Ishikawa (cell line): ENCODE data around the gene SPTSSA.

Experiments
- CEBPB ChIP-seq: IDR thresholded peaks from 2 replicates; pipeline ENCODE4 v1.6.1; 2012
- CREB1 ChIP-seq: IDR thresholded peaks from 2 replicates; pipeline ENCODE4 v1.6.1; 2012; ENCODE audit warnings: low read depth
- EGR1 ChIP-seq: IDR thresholded peaks from 2 replicates; pipeline ENCODE4 v1.6.1; 2012
- EP300 ChIP-seq: IDR thresholded peaks from 2 replicates; pipeline ENCODE4 v1.6.1; 2012; ENCODE audit warnings: borderline replicate concordance
- FOXM1 ChIP-seq: IDR thresholded peaks from 2 replicates; pipeline ENCODE4 v1.6.1; 2012; ENCODE audit warnings: low read depth, borderline replicate concordance
- NFIC ChIP-seq: IDR thresholded peaks from 2 replicates; pipeline ENCODE4 v1.6.1; 2012
- RAD21 ChIP-seq: IDR thresholded peaks from 2 replicates; pipeline ENCODE4 v1.6.1; 2012; ENCODE audit warnings: low read depth
- TAF1 ChIP-seq: IDR thresholded peaks from 2 replicates; pipeline ENCODE4 v1.6.1; 2012; ENCODE audit warnings: low read depth, mild to moderate bottlenecking
- TCF12 ChIP-seq: IDR thresholded peaks from 2 replicates; pipeline ENCODE4 v1.6.1; 2012; ENCODE audit warnings: low read depth
- TEAD4 ChIP-seq: IDR thresholded peaks from 2 replicates; pipeline ENCODE4 v1.6.1; 2012
- YY1 ChIP-seq: IDR thresholded peaks from 2 replicates; pipeline ENCODE4 v1.6.1; 2012; ENCODE audit warnings: low read depth
- ZBTB7A ChIP-seq: IDR thresholded peaks from 2 replicates; pipeline ENCODE4 v1.6.1; 2012; ENCODE audit warnings: low read depth
- TF ChIP-seq, protein P1 (sequence below): IDR thresholded peaks from 2 replicates; pipeline ENCODE4 v1.6.1; 2012
- TF ChIP-seq, protein P2 (sequence below): IDR thresholded peaks from 2 replicates; pipeline ENCODE4 v1.6.1; 2012; ENCODE audit warnings: low read depth, mild to moderate bottlenecking
- TF ChIP-seq, protein P3 (sequence below): IDR thresholded peaks from 2 replicates; pipeline ENCODE4 v1.6.1; 2012

Gene SPTSSA

DNA sequence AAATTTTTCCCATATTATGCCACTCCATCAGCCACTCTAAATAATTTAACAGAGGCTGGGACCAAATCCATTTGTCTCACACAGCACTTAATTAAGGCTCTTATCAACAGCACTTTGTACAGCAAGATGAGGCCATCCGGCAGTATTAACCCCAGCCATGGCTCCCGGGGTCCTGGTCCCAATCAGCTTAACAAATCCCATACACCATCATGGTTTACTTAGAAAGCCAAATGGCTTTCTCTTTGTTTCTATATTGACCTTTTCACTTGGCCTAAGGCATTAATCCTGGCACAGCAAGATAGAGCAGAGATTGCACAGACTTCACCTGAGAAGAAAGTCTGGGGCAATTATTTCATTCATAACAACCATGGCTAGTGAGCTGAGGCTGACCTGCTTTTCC is 38.6 kb downstream of the SPTSSA start:
- TF ChIP-seq, protein P1, sequence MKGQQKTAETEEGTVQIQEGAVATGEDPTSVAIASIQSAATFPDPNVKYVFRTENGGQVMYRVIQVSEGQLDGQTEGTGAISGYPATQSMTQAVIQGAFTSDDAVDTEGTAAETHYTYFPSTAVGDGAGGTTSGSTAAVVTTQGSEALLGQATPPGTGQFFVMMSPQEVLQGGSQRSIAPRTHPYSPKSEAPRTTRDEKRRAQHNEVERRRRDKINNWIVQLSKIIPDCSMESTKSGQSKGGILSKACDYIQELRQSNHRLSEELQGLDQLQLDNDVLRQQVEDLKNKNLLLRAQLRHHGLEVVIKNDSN: no peak

DNA sequence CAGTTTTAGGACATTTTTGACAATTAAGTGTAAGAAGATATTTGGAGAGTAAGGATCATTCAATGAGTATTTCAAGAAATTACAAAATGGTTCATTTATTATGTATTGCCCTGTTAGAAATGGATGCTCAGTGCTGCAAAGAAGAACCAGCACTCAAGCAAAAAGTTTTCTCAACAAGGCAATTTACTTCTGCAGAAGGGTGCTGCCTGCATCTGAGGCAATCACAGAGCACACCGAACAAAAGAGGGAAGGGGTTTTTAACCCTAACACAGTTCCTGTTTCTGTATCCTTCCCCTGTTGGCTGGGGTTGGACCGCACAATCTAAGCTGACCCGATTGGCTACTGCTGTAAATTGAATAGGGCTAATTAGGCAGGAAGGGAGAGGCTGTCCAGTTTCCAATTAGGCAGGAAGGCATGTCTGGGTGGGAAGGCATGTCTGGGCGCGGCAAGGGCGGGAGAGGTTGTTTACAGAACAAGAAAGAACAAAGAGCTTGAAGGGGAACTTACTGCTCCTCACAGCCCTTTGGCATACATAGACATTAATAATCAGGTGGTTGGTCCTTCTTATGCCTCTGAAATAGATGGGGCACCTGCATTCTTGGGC is 41.4 kb downstream of the SPTSSA start:
- TF ChIP-seq TCF12 (no peak), EGR1 (no peak), CEBPB (no peak), NFIC (no peak), FOXM1 (no peak)
- TF ChIP-seq, protein P2, sequence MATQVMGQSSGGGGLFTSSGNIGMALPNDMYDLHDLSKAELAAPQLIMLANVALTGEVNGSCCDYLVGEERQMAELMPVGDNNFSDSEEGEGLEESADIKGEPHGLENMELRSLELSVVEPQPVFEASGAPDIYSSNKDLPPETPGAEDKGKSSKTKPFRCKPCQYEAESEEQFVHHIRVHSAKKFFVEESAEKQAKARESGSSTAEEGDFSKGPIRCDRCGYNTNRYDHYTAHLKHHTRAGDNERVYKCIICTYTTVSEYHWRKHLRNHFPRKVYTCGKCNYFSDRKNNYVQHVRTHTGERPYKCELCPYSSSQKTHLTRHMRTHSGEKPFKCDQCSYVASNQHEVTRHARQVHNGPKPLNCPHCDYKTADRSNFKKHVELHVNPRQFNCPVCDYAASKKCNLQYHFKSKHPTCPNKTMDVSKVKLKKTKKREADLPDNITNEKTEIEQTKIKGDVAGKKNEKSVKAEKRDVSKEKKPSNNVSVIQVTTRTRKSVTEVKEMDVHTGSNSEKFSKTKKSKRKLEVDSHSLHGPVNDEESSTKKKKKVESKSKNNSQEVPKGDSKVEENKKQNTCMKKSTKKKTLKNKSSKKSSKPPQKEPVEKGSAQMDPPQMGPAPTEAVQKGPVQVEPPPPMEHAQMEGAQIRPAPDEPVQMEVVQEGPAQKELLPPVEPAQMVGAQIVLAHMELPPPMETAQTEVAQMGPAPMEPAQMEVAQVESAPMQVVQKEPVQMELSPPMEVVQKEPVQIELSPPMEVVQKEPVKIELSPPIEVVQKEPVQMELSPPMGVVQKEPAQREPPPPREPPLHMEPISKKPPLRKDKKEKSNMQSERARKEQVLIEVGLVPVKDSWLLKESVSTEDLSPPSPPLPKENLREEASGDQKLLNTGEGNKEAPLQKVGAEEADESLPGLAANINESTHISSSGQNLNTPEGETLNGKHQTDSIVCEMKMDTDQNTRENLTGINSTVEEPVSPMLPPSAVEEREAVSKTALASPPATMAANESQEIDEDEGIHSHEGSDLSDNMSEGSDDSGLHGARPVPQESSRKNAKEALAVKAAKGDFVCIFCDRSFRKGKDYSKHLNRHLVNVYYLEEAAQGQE: no peak
- TF ChIP-seq, protein P3, sequence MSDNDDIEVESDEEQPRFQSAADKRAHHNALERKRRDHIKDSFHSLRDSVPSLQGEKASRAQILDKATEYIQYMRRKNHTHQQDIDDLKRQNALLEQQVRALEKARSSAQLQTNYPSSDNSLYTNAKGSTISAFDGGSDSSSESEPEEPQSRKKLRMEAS: no peak

DNA sequence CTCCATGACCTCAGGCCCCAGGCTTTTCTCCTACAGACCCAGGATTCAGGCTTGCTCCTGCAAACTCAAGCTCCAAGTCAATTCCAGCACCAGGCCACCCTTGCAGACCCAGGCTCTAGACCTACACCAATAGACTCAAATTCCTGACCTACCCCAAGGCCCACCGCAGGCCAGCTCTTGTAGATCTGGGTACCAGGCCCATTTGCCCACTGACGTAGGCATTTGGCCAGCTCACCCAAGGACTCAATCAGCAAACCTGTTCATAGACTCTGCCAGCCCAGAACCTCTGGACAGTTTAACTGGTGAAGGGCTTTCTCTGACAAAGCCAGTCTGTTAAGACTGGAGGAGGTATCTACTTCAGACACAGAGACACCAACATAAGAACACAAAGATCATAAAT is 52.3 kb downstream of the SPTSSA start:
- TF ChIP-seq CREB1 (no peak), NFIC (no peak), EGR1 (no peak), YY1 (no peak), TAF1 (no peak), FOXM1 (no peak), TCF12 (no peak), TEAD4 (no peak), RAD21 (no peak), CEBPB (no peak), EP300 (no peak), ZBTB7A (no peak)
- TF ChIP-seq, protein P3: no peak
- TF ChIP-seq, protein P1: no peak
- TF ChIP-seq, protein P2: no peak

DNA sequence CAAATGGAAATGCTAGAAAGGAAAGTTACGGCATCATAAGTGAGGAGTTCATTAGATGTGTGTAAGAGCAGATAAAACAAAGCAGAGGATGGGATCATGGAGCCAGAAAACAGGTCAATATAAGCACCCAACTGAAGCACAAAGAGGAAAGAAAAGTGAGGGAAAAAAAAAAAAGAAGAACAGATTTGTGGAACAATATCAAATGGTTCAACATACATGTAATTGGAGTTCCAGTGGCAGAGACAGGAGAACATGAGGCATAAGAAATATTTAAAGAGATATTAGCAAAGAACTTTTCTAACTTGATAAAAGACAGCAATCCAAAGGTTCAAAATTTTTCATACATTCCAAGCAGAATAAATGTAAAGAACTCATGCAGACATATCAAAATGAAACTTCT is 54.1 kb downstream of the SPTSSA start:
- TF ChIP-seq TCF12: no peak
- TF ChIP-seq CEBPB: no peak
- TF ChIP-seq RAD21: no peak
- TF ChIP-seq FOXM1: no peak

DNA sequence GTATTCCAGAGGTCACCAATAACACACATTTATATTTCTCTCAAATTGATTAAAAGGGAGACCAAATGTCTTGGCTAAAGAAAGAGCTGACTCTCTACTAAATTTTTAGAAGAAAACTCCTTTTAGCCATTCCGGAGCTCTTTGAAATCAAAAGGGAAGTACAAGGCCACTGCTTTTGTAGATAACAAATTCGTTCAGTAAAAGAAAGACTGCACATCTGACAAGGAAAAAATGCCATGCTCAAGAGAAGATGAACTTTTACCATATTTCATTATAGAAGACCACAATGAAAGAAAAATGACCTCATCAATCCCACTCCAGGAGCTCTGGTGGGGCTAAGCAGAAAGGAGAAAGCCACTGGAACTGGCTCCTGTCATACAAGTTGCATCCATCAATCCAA is 57.6 kb downstream of the SPTSSA start:
- TF ChIP-seq CREB1 (no peak), RAD21 (no peak), TEAD4 (no peak), FOXM1 (no peak), NFIC (no peak), EGR1 (no peak), EP300 (no peak), CEBPB (no peak), TCF12 (no peak), TAF1 (no peak), ZBTB7A (no peak), YY1 (no peak)
- TF ChIP-seq, protein P2: no peak
- TF ChIP-seq, protein P3: no peak
- TF ChIP-seq, protein P1: no peak
